ENCODE data around the gene COMMD10. TPM values are rescaled to one million over a fixed set of nuclear protein-coding genes. Genes with fewer than 3 reads are reported as not detected.

The COMMD10 gene
- total RNA-seq, 1 donor from 2014 or later, result 44.4 TPM

DNA sequence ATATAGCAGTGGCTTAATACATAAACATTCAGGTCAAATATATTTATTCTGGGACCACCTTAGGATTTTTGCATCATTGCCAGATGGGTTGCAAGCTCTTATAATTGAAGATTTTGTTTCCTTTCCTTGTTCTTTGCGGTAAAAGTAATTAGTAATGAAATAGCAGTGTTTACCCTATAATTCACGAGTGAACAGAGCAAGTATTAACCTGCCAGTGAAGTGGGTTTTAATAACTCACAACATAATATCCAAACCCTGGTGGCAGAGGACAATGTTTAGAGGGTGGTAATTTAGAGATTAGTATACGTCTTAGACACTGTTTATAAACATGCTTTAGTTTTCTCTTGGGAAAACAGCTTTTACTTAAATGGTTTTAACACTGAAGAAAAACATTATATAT is 40.8 kb upstream of the COMMD10 start:
- POLR2A ChIA-PET, result no interaction called here
- intact Hi-C loops (cut with micrococcal nuclease), result no loop called here
- Mint-ChIP-seq H3K27ac (no peak overlapping the region), H3K9me3 (no peaks in the 10 kb centered on the region), H3K4me3 (no peak overlapping the region), H3K27me3 (no peaks in the 10 kb centered on the region), H3K4me1 (peaks cover 9% of the 10 kb centered on the region), H3K36me3 (ENCODE audit: low read depth) (no peaks in the 10 kb centered on the region)
- no peak for DNase-seq
- ATAC-seq (ENCODE audit: low read depth), result no peak
- TF ChIP-seq, protein P1, sequence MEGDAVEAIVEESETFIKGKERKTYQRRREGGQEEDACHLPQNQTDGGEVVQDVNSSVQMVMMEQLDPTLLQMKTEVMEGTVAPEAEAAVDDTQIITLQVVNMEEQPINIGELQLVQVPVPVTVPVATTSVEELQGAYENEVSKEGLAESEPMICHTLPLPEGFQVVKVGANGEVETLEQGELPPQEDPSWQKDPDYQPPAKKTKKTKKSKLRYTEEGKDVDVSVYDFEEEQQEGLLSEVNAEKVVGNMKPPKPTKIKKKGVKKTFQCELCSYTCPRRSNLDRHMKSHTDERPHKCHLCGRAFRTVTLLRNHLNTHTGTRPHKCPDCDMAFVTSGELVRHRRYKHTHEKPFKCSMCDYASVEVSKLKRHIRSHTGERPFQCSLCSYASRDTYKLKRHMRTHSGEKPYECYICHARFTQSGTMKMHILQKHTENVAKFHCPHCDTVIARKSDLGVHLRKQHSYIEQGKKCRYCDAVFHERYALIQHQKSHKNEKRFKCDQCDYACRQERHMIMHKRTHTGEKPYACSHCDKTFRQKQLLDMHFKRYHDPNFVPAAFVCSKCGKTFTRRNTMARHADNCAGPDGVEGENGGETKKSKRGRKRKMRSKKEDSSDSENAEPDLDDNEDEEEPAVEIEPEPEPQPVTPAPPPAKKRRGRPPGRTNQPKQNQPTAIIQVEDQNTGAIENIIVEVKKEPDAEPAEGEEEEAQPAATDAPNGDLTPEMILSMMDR (IDR thresholded peaks at IDR 0.05), result no peak
- CTCF ChIA-PET, result no interaction called here

GRCh38 chr5:116045821-116046220 is 39.0 kb upstream of the COMMD10 start:
- no peaks in the 10 kb centered on the region for H3K4me1 Mint-ChIP-seq
- ATAC-seq (ENCODE audit: low read depth), result no peak
- intact Hi-C loops (cut with micrococcal nuclease), result no loop called here
- H3K36me3 Mint-ChIP-seq (ENCODE audit: low read depth), result no peaks in the 10 kb centered on the region
- DNase-seq, result no peak
- H3K4me3 Mint-ChIP-seq, result no peak overlapping the region
- ChIA-PET CTCF (no interaction called here), POLR2A (no interaction called here)
- no peaks in the 10 kb centered on the region for H3K9me3 Mint-ChIP-seq
- no peak overlapping the region for H3K27ac Mint-ChIP-seq
- TF ChIP-seq, protein P1 (IDR thresholded peaks at IDR 0.05), result no peak
- no peaks in the 10 kb centered on the region for H3K27me3 Mint-ChIP-seq

GRCh38 chr5:116046261-116046660 is 38.6 kb upstream of the COMMD10 start:
- no peaks in the 10 kb centered on the region for H3K36me3 Mint-ChIP-seq (ENCODE audit: low read depth)
- DNase-seq (no peak), ATAC-seq (ENCODE audit: low read depth) (no peak)
- ChIA-PET POLR2A (no interaction called here), CTCF (no interaction called here)
- TF ChIP-seq, protein P1 (IDR thresholded peaks at IDR 0.05), result no peak
- intact Hi-C loops (cut with micrococcal nuclease), result no loop called here
- H3K4me3 Mint-ChIP-seq, result no peak overlapping the region
- no peak overlapping the region for H3K27ac Mint-ChIP-seq
- no peaks in the 10 kb centered on the region for H3K27me3 Mint-ChIP-seq
- H3K4me1 Mint-ChIP-seq, result no peaks in the 10 kb centered on the region
- no peaks in the 10 kb centered on the region for H3K9me3 Mint-ChIP-seq

DNA sequence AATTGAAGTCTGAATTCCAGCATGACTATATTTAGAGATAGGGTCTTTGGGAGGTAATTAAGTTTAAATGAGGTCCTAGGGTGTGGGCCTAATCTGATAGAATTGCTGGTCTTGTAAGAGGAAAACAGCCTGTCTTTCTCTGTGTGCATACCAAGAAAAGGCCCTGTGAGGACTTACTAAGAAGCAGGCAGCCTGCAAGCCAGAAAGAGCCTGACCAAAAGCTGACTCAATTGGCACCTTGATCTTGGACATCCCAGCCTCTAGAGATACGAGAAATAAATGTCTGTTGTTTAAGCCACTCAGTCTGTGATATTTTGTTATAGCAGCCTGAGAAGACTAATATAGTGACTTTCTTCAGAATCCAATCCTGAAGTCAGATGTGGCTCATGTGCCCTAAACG is 38.0 kb upstream of the COMMD10 start:
- TF ChIP-seq, protein P1 (IDR thresholded peaks at IDR 0.05), result no peak
- ATAC-seq (ENCODE audit: low read depth) (no peak), DNase-seq (no peak)
- intact Hi-C loops (cut with micrococcal nuclease), result no loop called here
- ChIA-PET POLR2A (no interaction called here), CTCF (no interaction called here)
- no peaks in the 10 kb centered on the region for H3K9me3 Mint-ChIP-seq
- H3K27ac Mint-ChIP-seq, result no peak overlapping the region
- no peaks in the 10 kb centered on the region for H3K4me1 Mint-ChIP-seq
- no peak overlapping the region for H3K4me3 Mint-ChIP-seq
- H3K27me3 Mint-ChIP-seq, result no peaks in the 10 kb centered on the region
- no peaks in the 10 kb centered on the region for H3K36me3 Mint-ChIP-seq (ENCODE audit: low read depth)

DNA sequence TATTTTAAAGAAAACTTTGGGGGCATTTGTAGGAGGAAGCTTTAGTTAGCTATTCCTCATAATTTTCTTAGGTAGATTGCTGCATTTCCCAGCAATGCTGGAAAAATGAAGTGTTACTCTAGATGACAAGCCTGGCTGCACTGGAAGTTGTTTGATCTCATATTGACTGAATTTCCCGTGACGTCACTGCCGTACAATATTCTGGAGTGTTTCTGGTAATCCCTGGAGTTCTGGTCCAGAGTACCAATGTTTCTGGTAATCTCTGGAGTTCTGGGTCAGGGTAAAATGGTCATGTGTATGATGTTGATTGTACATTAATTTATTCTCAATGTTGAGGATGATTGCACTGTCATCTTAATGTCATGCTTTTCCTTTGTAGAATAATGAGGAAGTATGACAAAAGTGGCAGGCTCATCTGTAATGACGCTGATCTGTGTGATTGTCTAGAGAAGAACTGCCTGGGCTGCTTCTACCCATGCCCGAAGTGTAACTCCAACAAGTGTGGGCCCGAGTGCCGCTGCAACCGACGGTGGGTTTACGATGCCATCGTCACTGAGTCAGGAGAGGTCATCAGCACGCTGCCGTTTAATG is 26.4 kb upstream of the COMMD10 start:
- TF ChIP-seq, protein P1 (IDR thresholded peaks at IDR 0.05), result no peak
- DNase-seq (no peak), ATAC-seq (ENCODE audit: low read depth) (peak; percentile 18)
- Mint-ChIP-seq H3K27ac (no peak overlapping the region), H3K27me3 (no peaks in the 10 kb centered on the region), H3K4me1 (no peaks in the 10 kb centered on the region), H3K36me3 (ENCODE audit: low read depth) (no peaks in the 10 kb centered on the region), H3K9me3 (no peaks in the 10 kb centered on the region), H3K4me3 (no peak overlapping the region)
- CTCF ChIA-PET, result interaction anchor here (0.9 to 1.5 kb wide), 2 partner anchors 10 to 11 kb away, joined by 3 to 4 read pairs; no protein-coding TSS in a partner anchor
- POLR2A ChIA-PET, result no interaction called here
- intact Hi-C loops (cut with micrococcal nuclease), result no loop called here
